RWPE2 (cell line): Measurements from ENCODE around the gene NAV2.

Source experiments
- ATAC-seq: fragments of 200-7000 bp; cut with Tn5 transposase; 3 replicates; pipeline ENCODE4 v1.9.1; 2021; ENCODE audit warnings: low read depth
- DNase-seq: peaks from one replicate; pipeline ENCODE4 v3.0.0-alpha.2; 2020; ENCODE audit warnings: low spot score
- H3K27ac ChIP-seq: fragments of 450-650 bp; 2 replicates; pipeline ENCODE4 v1.5.1; 2017; ENCODE audit warnings: mild to moderate bottlenecking; ENCODE audit not compliant: poor library complexity, severe bottlenecking
- H3K27me3 ChIP-seq: fragments of 250-450 bp; sonication (Bioruptor Pico); 2 replicates; pipeline ENCODE4 v1.5.1; 2021; ENCODE audit warnings: mild to moderate bottlenecking, moderate library complexity; ENCODE audit not compliant: insufficient read depth, poor library complexity, severe bottlenecking
- H3K36me3 ChIP-seq: fragments of 250-450 bp; sonication (Bioruptor Pico); 2 replicates; pipeline ENCODE4 v1.5.1; 2020; ENCODE audit warnings: low read depth, mild to moderate bottlenecking, moderate library complexity
- H3K4me1 ChIP-seq: fragments of 250-450 bp; sonication (Bioruptor Pico); 2 replicates; pipeline ENCODE4 v1.5.1; 2021; ENCODE audit warnings: mild to moderate bottlenecking, moderate library complexity; ENCODE audit not compliant: insufficient read depth, poor library complexity, severe bottlenecking
- H3K4me3 ChIP-seq: fragments of 250-450 bp; sonication (Bioruptor Pico); 2 replicates; pipeline ENCODE4 v1.5.1; 2021; ENCODE audit warnings: mild to moderate bottlenecking, moderate library complexity; ENCODE audit not compliant: severe bottlenecking
- H3K9me3 ChIP-seq: fragments of 250-450 bp; sonication (Bioruptor Pico); 2 replicates; pipeline ENCODE4 v1.5.1; 2021; ENCODE audit warnings: mild to moderate bottlenecking, moderate library complexity; ENCODE audit not compliant: severe bottlenecking
- TF ChIP-seq, protein P1 (sequence below): fragments of 450-650 bp; IDR thresholded peaks from one replicate; pipeline ENCODE4 v1.5.1; 2017; ENCODE audit warnings: mild to moderate bottlenecking, moderate library complexity; ENCODE audit not compliant: poor library complexity, severe bottlenecking

NAV2 gene

GRCh38 chr11:19853920-19854319 is 141.3 kb downstream of the NAV2 start:
- Histone ChIP-seq H3K36me3 (no peaks in the 10 kb centered on the region), H3K4me1 (no peaks in the 10 kb centered on the region), H3K9me3 (no peaks in the 10 kb centered on the region), H3K4me3 (no peak overlapping the region), H3K27ac (no peak overlapping the region), H3K27me3 (no peaks in the 10 kb centered on the region)
- TF ChIP-seq, protein P1, sequence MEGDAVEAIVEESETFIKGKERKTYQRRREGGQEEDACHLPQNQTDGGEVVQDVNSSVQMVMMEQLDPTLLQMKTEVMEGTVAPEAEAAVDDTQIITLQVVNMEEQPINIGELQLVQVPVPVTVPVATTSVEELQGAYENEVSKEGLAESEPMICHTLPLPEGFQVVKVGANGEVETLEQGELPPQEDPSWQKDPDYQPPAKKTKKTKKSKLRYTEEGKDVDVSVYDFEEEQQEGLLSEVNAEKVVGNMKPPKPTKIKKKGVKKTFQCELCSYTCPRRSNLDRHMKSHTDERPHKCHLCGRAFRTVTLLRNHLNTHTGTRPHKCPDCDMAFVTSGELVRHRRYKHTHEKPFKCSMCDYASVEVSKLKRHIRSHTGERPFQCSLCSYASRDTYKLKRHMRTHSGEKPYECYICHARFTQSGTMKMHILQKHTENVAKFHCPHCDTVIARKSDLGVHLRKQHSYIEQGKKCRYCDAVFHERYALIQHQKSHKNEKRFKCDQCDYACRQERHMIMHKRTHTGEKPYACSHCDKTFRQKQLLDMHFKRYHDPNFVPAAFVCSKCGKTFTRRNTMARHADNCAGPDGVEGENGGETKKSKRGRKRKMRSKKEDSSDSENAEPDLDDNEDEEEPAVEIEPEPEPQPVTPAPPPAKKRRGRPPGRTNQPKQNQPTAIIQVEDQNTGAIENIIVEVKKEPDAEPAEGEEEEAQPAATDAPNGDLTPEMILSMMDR: no peak
- no peak for ATAC-seq
- no peak for DNase-seq

DNA sequence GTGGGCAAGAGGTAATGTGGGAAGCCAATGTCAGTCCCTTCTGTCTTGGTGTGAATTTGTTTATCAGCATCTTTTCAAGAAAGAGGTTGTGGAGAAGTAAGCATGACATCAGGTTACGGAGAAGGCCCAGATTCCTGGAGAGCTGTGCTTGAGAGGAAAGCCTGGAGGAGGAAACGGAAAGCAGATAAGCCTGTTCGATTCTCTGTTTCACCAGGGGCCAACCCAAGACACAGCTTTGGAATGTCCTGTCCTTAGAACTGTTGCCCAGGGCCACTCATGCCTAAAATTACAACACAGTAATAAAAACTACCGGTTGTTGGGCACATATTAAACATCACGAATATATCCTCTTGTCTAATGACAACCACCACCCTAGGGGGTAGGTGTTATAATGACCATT is 148.5 kb downstream of the NAV2 start:
- Histone ChIP-seq H3K9me3 (no peaks in the 10 kb centered on the region), H3K27ac (no peak overlapping the region), H3K4me3 (no peak overlapping the region), H3K4me1 (no peaks in the 10 kb centered on the region), H3K36me3 (no peaks in the 10 kb centered on the region), H3K27me3 (no peaks in the 10 kb centered on the region)
- TF ChIP-seq, protein P1: no peak
- ATAC-seq (no peak), DNase-seq (no peak)

GRCh38 chr11:19862091-19862490 is 149.5 kb downstream of the NAV2 start:
- Histone ChIP-seq H3K9me3 (no peaks in the 10 kb centered on the region), H3K4me3 (no peak overlapping the region), H3K36me3 (no peaks in the 10 kb centered on the region), H3K4me1 (no peaks in the 10 kb centered on the region), H3K27ac (no peak overlapping the region), H3K27me3 (no peaks in the 10 kb centered on the region)
- TF ChIP-seq, protein P1: no peak
- ATAC-seq: no peak
- DNase-seq: no peak

DNA sequence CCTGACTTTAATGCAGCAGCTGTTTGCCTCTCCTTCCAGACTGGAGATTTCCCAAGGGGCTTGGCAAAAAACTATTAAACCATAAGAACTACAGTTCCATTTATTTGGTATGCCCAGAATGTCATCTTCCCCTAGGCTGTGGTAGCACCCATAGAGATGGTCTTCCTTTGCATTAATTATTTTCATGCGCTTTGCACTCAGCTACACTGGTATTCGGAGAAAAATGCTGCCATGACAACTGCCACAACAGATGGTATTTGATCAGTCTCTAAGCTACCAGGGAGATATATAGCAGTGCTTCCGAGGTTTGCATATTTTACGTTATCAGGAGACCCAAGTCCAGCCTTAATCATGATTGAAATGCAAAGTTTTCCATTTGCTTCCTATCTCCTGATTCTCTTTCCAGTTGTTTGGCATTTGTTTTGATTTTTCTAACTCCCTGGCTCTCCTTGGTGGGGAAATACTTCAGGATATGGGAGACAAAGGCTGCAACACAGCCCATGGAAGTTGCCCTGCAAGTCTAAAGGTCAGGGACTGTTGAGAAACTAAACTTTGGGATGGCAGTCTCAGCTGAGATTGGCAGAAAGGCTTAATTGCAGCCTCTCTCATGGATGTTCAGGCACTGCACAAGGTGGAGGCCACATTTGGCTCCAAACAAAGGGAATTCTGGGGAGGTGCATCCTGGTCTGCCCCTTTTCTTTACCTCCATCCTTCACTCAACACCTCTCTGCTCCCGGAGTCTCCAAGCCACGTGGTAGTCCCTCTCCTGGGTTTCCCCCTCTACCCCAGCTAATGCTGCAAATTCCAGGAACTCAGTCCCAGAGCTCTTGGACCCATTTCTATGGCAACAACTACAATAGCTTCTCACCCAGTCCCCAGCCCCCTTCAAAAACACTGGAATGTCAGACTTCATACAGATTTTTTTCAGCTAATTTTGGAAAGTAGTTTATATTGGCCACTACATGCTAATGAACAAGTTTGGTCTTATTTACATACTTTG is 151.8 kb downstream of the NAV2 start:
- DNase-seq: no peak
- H3K27ac ChIP-seq: no peak overlapping the region

More for the DNA sequence above, 151.8 kb downstream of the NAV2 start:
- Histone ChIP-seq H3K4me1 (peaks cover 5% of the 10 kb centered on the region), H3K36me3 (no peaks in the 10 kb centered on the region), H3K27me3 (no peaks in the 10 kb centered on the region), H3K4me3 (no peak overlapping the region), H3K9me3 (no peaks in the 10 kb centered on the region)
- no peak for ATAC-seq
- TF ChIP-seq, protein P1: no peak
